GM21447 (cell line): ENCODE measurements around the gene THADA.
A peak's percentile ranks its signal among the peaks of the same experiment; 100 is the strongest.

ENCODE experiments used
- ATAC-seq: cut with Tn5 transposase; IDR thresholded peaks from one replicate; pipeline ENCODE4 v1.9.1; 2021; ENCODE audit not compliant: unreplicated experiment

Gene THADA

GRCh38 chr2:43420389-43420801 lies 175.4 kb downstream of the THADA start:
- no peak for ATAC-seq

DNA sequence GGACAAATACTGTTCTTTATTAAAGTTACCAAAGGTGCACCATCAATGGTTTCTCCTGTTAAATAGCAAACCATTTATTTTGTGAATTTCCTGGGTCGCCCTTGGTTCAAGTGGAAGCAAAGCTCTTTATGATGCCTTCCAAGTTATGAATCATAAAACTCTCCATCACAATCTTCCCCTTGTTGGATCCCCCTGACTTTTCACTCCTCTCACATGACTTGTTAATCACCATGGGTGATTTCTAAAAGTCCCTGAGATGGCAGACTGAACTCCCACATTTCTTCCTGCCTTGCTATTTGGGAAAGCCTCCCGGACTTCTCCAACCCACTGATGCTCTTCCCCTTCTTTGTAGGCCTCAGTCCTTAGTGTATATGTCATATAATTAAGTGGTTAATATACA lies 176.0 kb downstream of the THADA start:
- no peak for ATAC-seq

DNA sequence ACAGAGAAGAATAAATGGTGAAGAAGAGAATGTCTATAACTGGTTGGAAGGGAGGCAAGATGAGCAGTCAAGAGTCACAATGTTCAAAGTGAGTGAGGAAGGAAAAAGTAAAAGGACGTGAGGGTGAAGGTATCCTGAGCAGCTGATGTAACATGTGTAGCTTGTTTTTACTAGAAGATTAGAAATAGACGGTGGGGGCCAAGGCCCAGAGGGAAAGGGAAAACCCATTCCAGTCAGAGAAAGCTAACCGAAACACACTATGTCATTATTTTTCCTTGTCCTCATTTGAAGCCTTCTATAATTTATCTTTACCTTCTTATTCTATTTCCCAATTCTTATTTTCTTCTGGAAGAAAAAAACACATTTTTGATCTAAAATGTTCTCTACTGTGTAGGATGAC lies 176.6 kb downstream of the THADA start:
- no peak for ATAC-seq

DNA sequence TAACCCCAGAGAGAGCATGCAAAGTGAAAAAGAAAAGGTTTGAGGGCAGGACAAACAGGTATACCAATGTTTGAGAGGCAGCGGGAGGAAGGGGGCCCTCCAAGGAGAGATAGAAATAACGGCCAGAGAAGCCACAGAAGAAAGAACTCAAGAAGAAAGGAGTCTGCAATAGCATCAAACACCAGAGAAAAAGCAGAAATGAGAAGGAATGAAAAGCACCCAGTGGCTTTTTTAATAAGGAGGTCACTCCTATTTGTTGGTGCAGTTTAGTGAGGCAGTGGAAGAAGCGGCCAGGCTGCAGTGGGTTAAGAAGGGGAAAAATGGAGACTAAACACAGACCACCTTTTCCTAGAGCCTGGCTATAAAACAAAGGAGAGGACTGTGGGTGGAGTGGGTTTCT lies 177.2 kb downstream of the THADA start:
- ATAC-seq: no peak

- ATAC-seq: no peak
These were observed 178.5 kb downstream of the THADA start for GRCh38 chr2:43417300-43417699.

GRCh38 chr2:43415592-43415991 lies 180.2 kb downstream of the THADA start:
- no peak for ATAC-seq

DNA sequence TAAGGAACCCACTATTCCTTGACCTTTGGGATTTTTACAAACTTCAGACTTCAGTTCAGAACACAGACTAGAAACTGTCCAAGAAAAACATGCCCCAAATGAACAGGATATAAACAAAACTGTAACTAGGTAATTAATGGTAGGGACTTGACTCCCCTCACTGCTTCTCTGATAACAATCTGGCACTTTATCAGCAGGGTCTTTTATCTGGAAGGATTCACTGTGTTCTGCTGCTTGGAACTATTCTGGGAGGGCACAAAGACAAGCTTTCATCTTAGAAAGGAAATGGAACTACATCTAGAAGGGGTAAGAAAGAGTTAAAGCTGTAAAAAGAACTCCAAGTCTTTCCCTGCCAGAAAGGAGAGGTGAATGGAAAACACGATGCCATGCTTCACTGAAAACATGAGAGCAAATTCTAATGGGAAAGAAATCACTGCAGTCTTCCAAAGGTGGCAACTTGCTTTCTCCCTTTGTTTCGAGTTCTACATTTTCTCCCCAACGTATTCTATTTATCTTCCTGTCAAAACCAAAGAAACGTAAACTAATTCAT lies 181.2 kb downstream of the THADA start:
- no peak for ATAC-seq

GRCh38 chr2:43414033-43414432 lies 181.8 kb downstream of the THADA start:
- no peak for ATAC-seq

- ATAC-seq: no peak
These were observed 183.6 kb downstream of the THADA start for GRCh38 chr2:43412114-43412753.

GRCh38 chr2:43410055-43410604 lies 185.7 kb downstream of the THADA start:
- ATAC-seq: no peak

DNA sequence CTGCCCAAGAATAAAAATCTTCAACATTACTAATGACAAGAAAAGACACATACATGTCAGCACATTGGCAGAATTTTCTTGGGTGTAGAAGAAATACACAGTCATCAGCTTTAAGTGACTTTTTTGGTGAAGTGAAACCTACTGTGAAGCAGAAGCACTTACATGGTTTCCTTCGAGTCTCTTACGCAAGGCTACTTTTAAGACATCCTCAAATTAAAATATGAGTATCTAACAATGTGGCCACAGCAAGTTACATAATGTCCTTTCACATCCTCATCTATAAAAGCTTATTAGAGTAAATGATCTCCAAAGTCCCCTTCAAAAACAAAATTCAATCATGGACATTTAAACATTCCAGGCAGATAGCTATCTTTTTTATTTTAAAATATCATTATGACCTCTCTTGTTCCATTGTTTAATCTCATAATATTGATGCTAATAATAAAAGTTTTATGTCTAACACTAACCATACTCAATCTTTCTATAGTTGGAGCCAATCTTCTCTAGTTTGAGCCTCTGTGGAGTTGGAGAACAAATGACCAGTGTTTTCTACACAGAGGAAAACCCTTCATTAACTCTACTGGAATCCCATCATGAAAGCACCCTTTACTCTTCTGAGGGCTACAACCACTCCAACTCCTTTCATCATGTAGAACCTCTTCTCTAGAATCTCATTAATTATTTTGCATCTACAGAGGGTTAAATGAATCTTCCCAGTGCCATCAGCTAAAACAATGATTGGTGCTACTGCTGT lies 187.3 kb downstream of the THADA start:
- peak; percentile 70 for ATAC-seq

DNA sequence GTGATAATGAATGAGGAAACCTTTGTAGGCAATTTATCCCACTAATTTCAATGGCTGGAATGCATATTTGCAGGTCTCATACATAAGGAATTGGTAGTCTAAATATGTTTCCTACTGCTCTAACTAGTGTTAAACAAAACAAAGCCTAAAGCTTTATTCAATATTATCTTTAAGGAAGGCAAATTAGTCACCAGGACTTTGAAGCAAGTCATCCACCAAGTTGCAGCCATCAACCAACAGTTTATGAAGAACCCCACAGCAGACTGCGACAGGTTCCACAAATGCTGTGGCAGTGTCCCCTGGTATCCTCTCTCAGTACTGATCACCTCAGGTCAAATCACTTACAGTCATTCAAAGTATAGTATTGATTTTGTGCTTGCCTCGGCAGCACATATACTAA lies 187.9 kb downstream of the THADA start:
- ATAC-seq: peak; percentile 32

GRCh38 chr2:43406651-43407279 lies 189.1 kb downstream of the THADA start:
- ATAC-seq: no peak

DNA sequence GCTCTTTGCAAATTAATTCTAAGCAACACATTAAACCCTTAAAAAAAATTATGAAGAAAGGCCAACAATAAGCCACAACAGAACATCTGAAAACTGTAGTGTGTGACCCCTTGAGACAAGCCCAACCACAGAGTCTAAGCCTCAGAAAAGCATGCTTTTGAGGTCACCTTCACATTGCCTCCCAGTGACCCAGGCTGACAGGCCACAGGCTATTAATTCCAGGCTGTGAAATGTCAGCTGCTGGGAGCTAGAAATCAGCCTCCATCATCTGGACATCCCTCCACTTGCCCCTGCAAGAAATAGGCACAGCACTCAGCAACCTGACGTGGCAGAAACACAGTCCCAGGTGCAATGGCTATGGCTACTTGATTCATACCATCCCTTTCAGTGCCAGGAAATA lies 190.0 kb downstream of the THADA start:
- ATAC-seq: no peak

GRCh38 chr2:43402452-43402937 lies 193.3 kb downstream of the THADA start:
- ATAC-seq: peak; percentile 54

DNA sequence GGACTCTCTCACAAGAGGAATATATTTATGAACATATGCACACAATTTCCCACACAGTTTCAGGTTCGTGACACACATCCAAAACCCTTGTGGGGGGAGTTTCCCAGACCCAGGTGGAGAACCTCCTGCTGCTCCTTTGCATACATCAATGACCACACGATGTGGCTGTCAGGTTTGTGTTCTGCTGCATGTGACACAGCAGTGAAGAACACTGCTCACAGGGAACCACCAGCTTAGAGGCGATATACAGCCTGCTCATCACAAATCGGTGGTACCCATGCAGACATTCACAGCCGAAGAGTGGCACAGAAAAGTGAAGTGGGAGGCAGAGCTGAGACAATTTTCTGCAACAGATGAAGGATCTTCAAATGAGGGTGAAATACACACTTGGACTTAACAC lies 193.8 kb downstream of the THADA start:
- peak; percentile 94 for ATAC-seq

- no peak for ATAC-seq
These were observed 195.3 kb downstream of the THADA start for GRCh38 chr2:43400508-43400907.

DNA sequence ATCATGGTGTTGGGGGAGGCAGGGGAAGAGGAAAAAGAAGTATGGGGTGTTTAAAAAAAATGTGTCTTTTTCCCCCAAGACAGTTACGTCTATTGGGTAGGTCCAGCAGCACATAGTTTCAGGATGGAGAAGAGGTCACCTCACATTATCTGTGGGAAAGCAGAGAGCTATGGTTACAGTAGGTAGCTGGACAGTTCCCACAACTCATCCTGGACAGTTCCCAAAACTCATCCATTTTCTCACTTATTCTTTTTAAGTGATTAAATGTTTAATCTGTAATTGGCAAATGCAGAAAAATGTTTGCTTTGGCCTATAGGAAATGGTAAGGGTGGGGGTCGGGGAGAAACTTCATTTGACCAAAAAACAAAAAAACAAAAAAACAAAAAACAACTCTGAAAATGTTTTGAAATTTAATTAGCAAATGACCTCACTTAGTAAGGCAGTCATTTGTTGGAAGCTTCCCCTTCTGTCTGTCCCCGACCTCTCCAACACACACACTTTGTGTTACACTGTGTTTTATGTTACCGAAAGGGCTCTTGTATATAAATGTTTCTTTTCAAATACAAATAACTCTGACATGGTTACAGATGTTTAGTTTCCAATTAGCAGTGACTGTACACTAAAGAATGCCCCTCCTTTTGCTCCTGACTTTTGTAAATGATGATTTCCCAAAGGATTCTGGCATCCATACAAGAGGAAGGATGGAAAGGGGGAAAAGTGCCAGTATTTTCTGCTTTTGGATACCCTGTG lies 196.1 kb downstream of the THADA start:
- no peak for ATAC-seq

DNA sequence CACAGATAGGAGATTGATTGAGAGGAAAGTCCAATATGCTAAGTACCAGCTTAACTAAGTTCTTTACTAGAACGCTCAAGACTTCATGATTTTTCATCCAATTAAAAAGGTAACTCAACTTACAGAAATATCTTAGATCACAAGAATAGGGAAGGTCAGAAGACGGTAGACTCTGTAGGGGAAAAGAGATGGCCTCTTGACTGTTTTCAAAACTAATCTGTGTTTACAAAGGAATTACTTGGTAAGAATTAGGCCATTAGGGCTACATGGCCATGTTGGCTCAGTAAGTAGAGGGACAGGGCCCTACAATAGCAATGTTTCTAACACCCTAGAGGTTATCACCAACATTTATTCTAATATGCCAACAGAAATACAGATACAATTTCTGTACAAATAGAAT lies 196.7 kb downstream of the THADA start:
- no peak for ATAC-seq

DNA sequence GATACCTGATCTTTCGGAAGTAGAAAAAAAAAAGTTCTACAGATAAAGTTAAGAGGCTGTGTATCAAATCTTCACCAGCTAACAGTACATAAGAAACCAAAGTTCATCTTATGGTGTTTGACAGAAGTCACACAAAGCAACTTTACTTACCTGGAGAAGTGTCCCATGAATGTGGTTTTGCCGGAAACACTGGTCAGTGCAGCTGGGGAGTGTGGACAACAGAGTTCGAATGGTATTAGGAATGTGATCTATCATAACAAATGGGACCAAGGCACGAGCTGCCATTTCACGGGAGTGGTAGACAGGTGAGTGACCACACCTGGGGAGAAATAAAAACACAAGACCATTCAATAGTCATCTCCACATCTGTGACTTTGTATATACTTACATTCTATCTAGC lies 198.0 kb downstream of the THADA start:
- no peak for ATAC-seq

DNA sequence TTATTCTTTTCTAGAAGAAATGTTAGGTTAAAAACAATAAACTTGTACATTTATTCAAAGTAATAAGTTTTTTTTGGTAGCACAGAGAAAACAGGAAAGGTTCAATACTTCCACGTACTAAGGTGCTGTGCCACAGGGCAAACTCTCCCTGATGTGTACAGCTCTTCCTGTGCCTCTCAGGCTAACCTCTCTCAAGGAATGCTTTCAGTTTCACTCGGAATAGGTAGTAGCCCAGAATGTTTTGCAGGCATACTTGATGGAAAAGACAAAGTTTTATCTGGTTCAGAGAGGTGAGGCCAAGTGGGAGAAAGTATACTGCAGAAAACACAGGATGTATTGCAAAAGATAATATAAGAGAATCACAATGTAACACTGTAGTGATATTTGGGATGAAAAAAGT lies 198.4 kb downstream of the THADA start:
- no peak for ATAC-seq
